ENCODE measurements around the gene BLOC1S5. TPM values are rescaled to one million over a fixed set of nuclear protein-coding genes. Genes with fewer than 3 reads are reported as not detected.
A peak's percentile ranks its signal among the peaks of the same experiment; 100 is the strongest.

BLOC1S5 gene
- total and polyA plus RNA-seq, 2 donors (not counting 3 experiments of a cell fraction or from before 2014, with no cell fraction given), result 3.9 to 19.1 TPM

DNA sequence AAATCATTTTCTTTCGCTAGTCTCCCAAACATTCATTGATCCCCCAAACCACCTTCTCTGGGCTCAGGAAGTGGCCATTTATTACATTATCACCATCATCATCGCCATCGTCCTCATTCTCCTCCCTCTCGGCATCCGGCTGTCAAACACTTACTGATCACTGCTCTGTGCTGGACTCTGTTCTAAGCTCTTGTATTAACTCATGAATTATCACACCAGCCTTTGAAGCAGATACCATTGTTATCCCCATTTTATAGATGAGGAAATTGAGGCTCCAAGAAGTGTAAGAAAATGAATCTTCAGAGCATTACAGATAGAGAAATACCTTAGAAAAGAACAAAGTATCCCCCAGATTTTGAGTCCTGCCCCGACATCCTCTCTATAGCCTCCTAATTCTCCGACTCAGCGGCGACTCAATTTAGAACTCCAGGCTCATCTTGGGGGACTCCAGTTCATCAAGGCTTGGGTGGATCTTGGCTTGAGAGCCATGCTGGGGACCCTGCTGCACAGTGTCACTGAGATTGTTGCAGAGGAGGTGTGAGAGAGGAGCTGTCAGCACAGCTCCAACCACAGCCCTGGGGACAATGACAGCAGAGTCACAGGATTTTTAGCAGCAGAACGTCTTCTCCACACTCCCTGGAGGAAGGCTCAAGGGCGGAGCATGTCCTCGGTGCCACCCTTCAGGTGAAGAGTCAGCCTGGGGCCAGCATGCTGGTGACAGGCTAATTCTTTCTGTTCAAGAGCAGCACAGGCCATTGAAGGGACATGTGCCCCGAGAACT lies 44.8 kb upstream of the BLOC1S5 start:
- ChIA-PET CTCF (interaction anchor here (1.3 kb wide), 1 partner anchor 110 kb away, joined by 5 read pairs; no protein-coding TSS in a partner anchor), POLR2A (interaction anchor here (1.0 kb wide), 2 partner anchors 24 to 26 kb away, joined by 3 to 5 read pairs; no protein-coding TSS in a partner anchor)
- H3K4me1 ChIP-seq (ENCODE audit: control insufficient read depth, extremely low read depth, insufficient read depth, low read length), result peaks cover 18% of the 10 kb centered on the region
- DNase-seq (ENCODE audit: low read depth, low spot score), result no peak
- no peaks in the 10 kb centered on the region for H4K20me1 ChIP-seq (replicated peaks; ENCODE audit: control insufficient read depth, extremely low read depth, insufficient read depth, low read length)
- H3K9ac ChIP-seq (replicated peaks; ENCODE audit: extremely low read depth, insufficient read depth, low read length), result peak overlapping the region; percentile 37
- dilution Hi-C loops (cut with MboI; ENCODE audit: extremely low pct_ligation_motif_present, low sequenced_read_pairs), result no loop called here
- intact Hi-C loops (cut with micrococcal nuclease), result loop anchor here (1.0 kb wide), 1 partner anchor 26 kb away; no protein-coding TSS in a partner anchor
- H3K79me2 ChIP-seq (ENCODE audit: control insufficient read depth, insufficient read depth, low read length), result no peaks in the 10 kb centered on the region
- no peaks in the 10 kb centered on the region for H3K9me1 ChIP-seq (replicated peaks; ENCODE audit: control insufficient read depth, extremely low read depth, insufficient read depth, low read length)
- BruUV-seq (replicated peaks), result no TSS peak
- TF ChIP-seq POLR2AphosphoS5 (IDR thresholded peaks at IDR 0.05; ENCODE audit: insufficient read depth, low read depth, low read length) (no peak), EZH2 (IDR thresholded peaks at IDR 0.05; ENCODE audit: borderline replicate concordance, low read depth, low read length, severe bottlenecking) (no peak), GATA2 (IDR thresholded peaks at IDR 0.05; ENCODE audit: insufficient read depth, insufficient read length, low read depth, low read length) (no peak), JUN (IDR thresholded peaks at IDR 0.05; ENCODE audit: borderline replicate concordance, insufficient read depth, insufficient read length, low read depth) (no peak)
- TF ChIP-seq, protein P1, sequence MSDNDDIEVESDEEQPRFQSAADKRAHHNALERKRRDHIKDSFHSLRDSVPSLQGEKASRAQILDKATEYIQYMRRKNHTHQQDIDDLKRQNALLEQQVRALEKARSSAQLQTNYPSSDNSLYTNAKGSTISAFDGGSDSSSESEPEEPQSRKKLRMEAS (IDR thresholded peaks at IDR 0.05; ENCODE audit: insufficient read depth, insufficient read length), result no peak
- TF ChIP-seq, protein P2, sequence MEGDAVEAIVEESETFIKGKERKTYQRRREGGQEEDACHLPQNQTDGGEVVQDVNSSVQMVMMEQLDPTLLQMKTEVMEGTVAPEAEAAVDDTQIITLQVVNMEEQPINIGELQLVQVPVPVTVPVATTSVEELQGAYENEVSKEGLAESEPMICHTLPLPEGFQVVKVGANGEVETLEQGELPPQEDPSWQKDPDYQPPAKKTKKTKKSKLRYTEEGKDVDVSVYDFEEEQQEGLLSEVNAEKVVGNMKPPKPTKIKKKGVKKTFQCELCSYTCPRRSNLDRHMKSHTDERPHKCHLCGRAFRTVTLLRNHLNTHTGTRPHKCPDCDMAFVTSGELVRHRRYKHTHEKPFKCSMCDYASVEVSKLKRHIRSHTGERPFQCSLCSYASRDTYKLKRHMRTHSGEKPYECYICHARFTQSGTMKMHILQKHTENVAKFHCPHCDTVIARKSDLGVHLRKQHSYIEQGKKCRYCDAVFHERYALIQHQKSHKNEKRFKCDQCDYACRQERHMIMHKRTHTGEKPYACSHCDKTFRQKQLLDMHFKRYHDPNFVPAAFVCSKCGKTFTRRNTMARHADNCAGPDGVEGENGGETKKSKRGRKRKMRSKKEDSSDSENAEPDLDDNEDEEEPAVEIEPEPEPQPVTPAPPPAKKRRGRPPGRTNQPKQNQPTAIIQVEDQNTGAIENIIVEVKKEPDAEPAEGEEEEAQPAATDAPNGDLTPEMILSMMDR (IDR thresholded peaks at IDR 0.05; ENCODE audit: extremely low read depth in 1 of 2, insufficient read depth in 1 of 2, low read depth in 1 of 2, low read length in 2 of 2), result no peak
- no peaks in the 10 kb centered on the region for H3K36me3 ChIP-seq (ENCODE audit: control insufficient read depth in 2 of 2, extremely low read depth in 1 of 2, insufficient read depth in 2 of 2, low read length in 2 of 2)
- no peaks in the 10 kb centered on the region for H3K27me3 ChIP-seq (ENCODE audit: control insufficient read depth in 2 of 2, insufficient read depth in 2 of 2, low read length in 2 of 2)
- no peak overlapping the region for H3K4me3 ChIP-seq (replicated peaks in 1 of 3; ENCODE audit: insufficient read depth in 1 of 3, low read depth in 1 of 3, low read length in 3 of 3)
- H3K27ac ChIP-seq (ENCODE audit: insufficient read depth, low read depth, low read length), result peak overlapping the region; percentile 85
- no peaks in the 10 kb centered on the region for H3K9me3 ChIP-seq (replicated peaks; ENCODE audit: control insufficient read depth, insufficient read depth, low read length)
- peak overlapping the region; percentile 46 for H3K4me2 ChIP-seq (ENCODE audit: insufficient read depth, low read length)
- H2AFZ ChIP-seq (ENCODE audit: low read depth, low read length), result peak overlapping the region; percentile 40
- FAIRE-seq, result no peak

Measured in endothelial cell of umbilical vein (primary cell).